ENCODE data around the gene CSAD.
"Not testable (repeated sequence)": the region's sequence is repeated elsewhere in the genome, so short reads cannot be mapped to it uniquely, and the experiment has no call there.

The CSAD gene

DNA sequence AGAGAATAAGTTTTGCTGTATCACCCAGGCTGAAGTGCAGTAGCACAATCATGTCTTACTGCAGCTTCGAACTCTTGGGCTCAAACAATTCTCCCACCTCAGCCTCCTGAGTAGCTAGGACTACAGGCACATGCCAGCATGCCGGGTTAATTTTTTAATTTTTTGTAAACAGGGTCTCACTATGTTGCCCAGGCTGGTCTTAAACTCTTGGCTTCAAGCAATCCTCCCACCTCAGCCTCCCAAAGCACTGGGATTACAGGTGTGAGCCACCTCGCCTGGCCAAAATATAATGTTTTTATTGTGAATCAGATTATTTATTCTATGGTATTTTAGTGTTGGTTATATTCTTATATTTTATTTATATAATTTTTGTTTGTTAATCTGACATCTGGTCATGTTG, 4.0 kb downstream of the CSAD start:
- H3K4me1 ChIP-seq (ENCODE audit: insufficient read depth, low read length), result peaks cover 16% of the 10 kb centered on the region
- H2AFZ ChIP-seq (ENCODE audit: low read depth, low read length), result no peak overlapping the region
- H3K4me3 ChIP-seq (ENCODE audit: low read length), result no peak overlapping the region
- no peaks in the 10 kb centered on the region for H3K27me3 ChIP-seq (ENCODE audit: insufficient read depth, low read length)
- H3K36me3 ChIP-seq (ENCODE audit: insufficient read depth, low read length), result peaks cover 1% of the 10 kb centered on the region
- H3K9me3 ChIP-seq (ENCODE audit: low read length), result no peaks in the 10 kb centered on the region

DNA sequence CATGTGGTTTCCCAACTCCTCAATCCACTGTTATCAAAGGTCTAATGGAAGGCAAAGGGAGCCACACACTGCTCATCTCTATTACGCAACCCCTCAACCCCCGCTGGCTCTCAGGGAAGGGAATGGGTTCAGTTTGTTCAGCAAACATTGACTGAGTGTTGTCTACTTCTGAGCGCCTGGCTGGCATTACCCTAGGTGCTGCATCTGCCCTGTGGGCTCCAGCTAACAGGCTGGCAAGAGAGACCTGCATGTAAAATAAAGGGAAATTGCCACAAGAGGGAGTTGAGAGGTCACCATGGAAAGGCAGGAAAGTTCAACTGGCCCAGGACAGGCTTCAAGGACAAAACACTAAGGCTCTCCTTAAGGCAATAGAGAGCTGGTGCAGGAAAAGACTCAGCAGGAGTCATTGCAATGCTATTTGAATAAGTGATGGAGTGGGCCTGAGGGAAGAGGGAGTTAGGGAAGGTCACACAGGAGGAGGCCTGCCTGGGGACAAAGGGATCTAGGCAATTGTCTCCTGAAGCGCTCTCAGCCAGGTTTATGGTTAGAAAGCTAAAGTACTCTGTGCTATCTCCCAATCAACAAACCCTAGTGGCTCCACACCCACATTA, 5.7 kb downstream of the CSAD start:
- H2AFZ ChIP-seq (ENCODE audit: low read depth, low read length), result no peak overlapping the region
- no peaks in the 10 kb centered on the region for H3K27me3 ChIP-seq (ENCODE audit: insufficient read depth, low read length)
- no peak overlapping the region for H3K4me3 ChIP-seq (ENCODE audit: low read length)
- H3K36me3 ChIP-seq (ENCODE audit: insufficient read depth, low read length), result peaks cover 3% of the 10 kb centered on the region
- peaks cover 9% of the 10 kb centered on the region for H3K4me1 ChIP-seq (ENCODE audit: insufficient read depth, low read length)
- no peaks in the 10 kb centered on the region for H3K9me3 ChIP-seq (ENCODE audit: low read length)

DNA sequence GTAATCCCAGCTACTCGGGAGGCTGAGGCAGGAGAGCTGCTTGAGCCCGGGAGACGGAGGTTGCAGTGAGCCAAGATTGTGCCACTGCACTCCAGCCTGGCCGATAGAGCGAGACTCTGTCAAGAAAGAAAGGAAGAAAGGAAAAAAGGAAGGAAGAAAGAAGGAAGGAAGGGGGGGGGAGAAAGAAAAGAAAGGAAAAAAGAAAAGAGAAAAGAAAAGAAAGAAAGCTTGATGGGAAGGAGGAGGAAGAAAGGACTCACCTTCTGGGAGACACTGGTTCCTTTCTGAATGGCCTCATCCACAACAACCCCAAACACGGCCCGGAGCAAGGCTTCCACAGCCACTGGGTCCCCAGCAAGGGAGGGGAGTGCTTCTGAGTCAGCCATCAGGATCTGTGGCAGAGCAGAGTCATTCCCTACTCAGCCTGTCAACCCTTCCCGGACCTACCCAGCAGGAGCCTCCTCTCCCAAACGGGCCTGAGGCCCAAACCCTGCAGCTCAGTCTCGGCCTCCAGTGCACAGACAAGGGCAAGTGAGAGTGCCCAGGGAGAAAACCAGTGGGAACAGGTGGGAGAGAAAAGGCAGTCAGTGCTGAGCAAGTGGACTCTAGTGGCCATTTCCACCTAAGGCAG, 7.5 kb downstream of the CSAD start:
- peaks cover 3% of the 10 kb centered on the region for H3K36me3 ChIP-seq (ENCODE audit: insufficient read depth, low read length)
- H3K27me3 ChIP-seq (ENCODE audit: insufficient read depth, low read length), result no peaks in the 10 kb centered on the region
- no peak overlapping the region for H3K4me3 ChIP-seq (ENCODE audit: low read length)

DNA sequence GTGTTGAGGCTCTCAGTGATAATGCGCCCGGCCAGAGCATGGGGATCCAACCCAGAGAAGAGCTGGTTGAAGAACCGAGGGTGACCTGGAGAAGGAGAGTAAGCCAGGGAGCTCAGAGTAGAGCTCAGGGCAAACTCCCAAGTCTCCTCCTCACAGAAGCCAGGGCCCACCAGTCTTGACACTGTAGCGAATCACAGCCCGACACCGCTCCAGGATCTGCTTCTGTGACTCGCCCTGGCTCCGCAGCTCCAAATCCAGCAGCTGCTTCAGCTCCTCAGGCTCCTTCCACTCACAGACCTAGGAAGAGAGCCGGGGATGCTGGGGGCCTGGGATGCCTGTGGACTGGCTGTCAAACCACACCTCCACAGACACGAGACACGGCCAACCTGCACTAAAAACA, 8.4 kb downstream of the CSAD start:
- H3K27me3 ChIP-seq (ENCODE audit: insufficient read depth, low read length), result no peaks in the 10 kb centered on the region
- no peaks in the 10 kb centered on the region for H3K9me3 ChIP-seq (ENCODE audit: low read length)
- peaks cover 9% of the 10 kb centered on the region for H3K4me1 ChIP-seq (ENCODE audit: insufficient read depth, low read length)
- no peak overlapping the region for H3K4me3 ChIP-seq (ENCODE audit: low read length)
- H3K36me3 ChIP-seq (ENCODE audit: insufficient read depth, low read length), result peaks cover 3% of the 10 kb centered on the region
- no peak overlapping the region for H2AFZ ChIP-seq (ENCODE audit: low read depth, low read length)

More for the DNA sequence above, 7.5 kb downstream of the CSAD start:
- H3K4me1 ChIP-seq (ENCODE audit: insufficient read depth, low read length), result peaks cover 9% of the 10 kb centered on the region
- H3K9me3 ChIP-seq (ENCODE audit: low read length), result no peaks in the 10 kb centered on the region
- H2AFZ ChIP-seq (ENCODE audit: low read depth, low read length), result no peak overlapping the region

DNA sequence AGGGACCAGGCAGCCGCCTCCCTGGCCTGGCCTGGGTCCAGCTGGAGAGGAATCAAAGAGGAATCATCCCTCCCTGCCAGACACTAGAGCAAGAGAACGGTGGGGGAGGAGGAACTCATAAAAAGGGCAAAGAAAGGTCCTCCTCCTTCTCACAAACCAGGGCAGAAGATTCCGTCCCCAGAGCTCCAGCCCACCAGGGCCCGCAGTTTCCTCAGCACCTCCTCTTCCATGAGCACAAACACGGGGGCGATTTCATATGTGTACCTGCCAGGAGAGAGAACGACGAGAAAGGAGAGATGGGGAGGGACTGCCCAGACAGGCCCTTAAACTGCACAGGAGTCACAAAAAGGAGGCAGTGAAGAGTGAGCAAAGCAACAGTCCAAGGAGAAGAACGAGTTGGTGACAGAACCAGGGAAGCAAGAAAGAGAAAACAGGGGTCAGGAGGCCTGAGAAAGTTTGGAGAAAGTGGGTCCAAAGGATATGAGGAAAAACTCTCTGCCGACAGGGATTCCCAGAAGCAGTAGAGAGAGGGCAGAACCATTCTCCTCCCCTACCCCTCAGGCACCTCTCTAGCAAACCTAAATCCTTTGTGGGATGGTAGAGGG, 8.9 kb downstream of the CSAD start:
- Histone ChIP-seq H3K4me1 (ENCODE audit: insufficient read depth, low read length) (peaks cover 9% of the 10 kb centered on the region), H3K9me3 (ENCODE audit: low read length) (no peaks in the 10 kb centered on the region), H3K4me3 (ENCODE audit: low read length) (no peak overlapping the region), H2AFZ (ENCODE audit: low read depth, low read length) (no peak overlapping the region), H3K27me3 (ENCODE audit: insufficient read depth, low read length) (no peaks in the 10 kb centered on the region), H3K36me3 (ENCODE audit: insufficient read depth, low read length) (peaks cover 3% of the 10 kb centered on the region)

DNA sequence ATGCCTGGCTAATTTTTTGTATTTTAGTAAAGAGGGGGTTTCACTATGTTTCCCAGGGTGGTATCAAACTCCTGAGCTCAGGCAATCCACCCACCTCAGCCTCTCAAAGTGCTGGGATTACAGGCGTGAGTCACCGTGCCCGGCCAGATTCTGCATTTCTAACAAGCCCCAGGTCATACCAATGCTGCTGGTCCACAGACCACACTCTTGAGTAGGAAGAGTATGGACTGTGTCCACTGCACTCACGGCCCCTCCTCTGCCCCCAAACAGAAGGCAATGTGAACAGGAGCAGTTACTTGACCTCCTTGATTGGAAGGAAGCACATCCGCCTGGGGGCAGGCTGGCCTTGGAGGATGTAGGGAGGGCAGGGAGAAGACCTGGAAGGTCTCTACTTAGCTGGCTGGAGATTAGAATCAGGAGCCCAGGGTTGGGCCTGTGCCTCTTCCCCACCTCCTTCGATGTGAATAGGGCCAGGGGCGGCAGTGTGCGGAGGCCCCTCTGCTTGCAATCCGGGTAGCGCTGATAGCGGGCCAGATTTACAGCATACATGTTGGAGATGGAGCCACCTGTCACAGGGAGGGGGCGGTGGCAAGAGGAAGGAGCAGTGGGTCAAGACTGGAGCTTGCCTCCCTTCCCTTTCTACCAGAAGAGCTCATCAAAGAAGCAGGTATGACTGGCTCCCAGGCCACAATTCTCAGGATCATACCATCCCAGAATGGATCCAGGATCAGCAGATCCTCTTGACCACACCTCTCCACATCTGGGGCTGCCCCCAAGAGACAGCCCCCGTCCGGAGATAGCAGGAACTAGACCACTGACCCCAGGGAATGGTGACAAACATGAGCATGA, 9.6 kb downstream of the CSAD start:
- Histone ChIP-seq H3K27me3 (ENCODE audit: insufficient read depth, low read length) (no peaks in the 10 kb centered on the region), H3K9me3 (ENCODE audit: low read length) (no peaks in the 10 kb centered on the region), H2AFZ (ENCODE audit: low read depth, low read length) (no peak overlapping the region), H3K4me3 (ENCODE audit: low read length) (no peak overlapping the region), H3K4me1 (ENCODE audit: insufficient read depth, low read length) (peaks cover 9% of the 10 kb centered on the region), H3K36me3 (ENCODE audit: insufficient read depth, low read length) (peaks cover 3% of the 10 kb centered on the region)

DNA sequence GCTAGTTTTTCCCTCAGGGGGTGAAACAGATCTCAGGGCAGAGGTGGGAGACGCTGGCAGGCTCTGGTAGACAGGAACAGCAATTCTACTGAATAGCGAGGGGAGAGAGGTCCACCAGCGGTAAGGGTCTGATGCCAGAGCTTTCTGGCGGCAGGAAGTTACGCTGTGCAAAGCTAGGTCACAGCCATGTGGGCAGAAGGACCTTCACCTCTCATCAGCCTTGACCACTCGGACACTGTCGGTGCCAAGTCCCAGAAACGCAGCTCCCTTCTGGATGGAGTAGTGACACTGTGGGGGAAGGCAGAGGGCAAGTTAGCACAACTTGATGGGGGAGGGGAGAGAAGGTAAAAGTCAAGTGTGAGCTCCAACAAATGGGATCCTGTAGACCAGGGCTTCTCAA, 10.5 kb downstream of the CSAD start:
- Histone ChIP-seq H3K9me3 (ENCODE audit: low read length) (no peaks in the 10 kb centered on the region), H3K27me3 (ENCODE audit: insufficient read depth, low read length) (no peaks in the 10 kb centered on the region), H3K4me1 (ENCODE audit: insufficient read depth, low read length) (peaks cover 5% of the 10 kb centered on the region), H3K4me3 (ENCODE audit: low read length) (no peak overlapping the region), H2AFZ (ENCODE audit: low read depth, low read length) (no peak overlapping the region), H3K36me3 (ENCODE audit: insufficient read depth, low read length) (peaks cover 3% of the 10 kb centered on the region)

DNA sequence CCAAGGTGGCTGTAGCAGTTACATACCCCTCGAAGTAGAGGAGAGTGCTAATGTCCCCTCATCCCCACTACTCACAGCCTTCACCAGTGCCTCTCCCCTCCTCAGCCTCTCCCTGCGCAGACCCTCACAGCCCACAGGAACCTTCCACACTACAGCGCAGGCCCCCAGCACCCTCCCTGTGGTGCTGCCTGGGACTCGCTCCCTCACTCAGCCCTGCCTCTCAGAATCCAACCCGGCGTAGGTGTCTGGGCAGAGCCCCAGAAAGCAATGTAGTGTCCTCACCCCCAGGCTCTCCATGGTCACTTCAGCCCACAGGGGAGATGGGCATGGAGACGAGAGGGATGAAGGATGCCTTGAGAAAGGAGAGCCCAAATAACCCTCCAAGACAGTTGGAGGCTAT, 11.1 kb downstream of the CSAD start:
- H3K36me3 ChIP-seq (ENCODE audit: insufficient read depth, low read length), result peaks cover 3% of the 10 kb centered on the region
- no peak overlapping the region for H2AFZ ChIP-seq (ENCODE audit: low read depth, low read length)
- H3K9me3 ChIP-seq (ENCODE audit: low read length), result no peaks in the 10 kb centered on the region
- H3K4me1 ChIP-seq (ENCODE audit: insufficient read depth, low read length), result no peaks in the 10 kb centered on the region
- no peaks in the 10 kb centered on the region for H3K27me3 ChIP-seq (ENCODE audit: insufficient read depth, low read length)
- no peak overlapping the region for H3K4me3 ChIP-seq (ENCODE audit: low read length)

DNA sequence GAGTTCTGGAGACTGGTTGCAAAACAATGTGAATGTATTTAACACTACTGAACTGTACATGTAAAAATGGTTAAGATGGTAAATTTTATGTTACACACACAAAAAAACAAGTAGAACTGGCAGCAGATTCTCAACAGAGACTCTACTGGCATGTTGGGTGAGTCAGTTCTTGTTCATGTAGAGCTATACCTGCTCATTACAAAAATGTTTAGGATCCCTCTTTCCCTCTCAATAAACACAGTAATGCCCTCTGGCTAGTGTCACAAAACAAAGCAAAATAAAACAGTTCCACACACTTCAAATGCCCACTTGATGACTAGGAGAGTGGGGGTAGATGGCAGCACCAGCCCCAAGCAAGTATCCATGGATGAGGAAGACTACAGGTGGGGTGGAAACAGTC, 13.9 kb downstream of the CSAD start:
- H2AFZ ChIP-seq (ENCODE audit: low read depth, low read length), result no peak overlapping the region
- no peaks in the 10 kb centered on the region for H3K9me3 ChIP-seq (ENCODE audit: low read length)
- H3K4me1 ChIP-seq (ENCODE audit: insufficient read depth, low read length), result no peaks in the 10 kb centered on the region
- no peak overlapping the region for H3K4me3 ChIP-seq (ENCODE audit: low read length)
- no peaks in the 10 kb centered on the region for H3K27me3 ChIP-seq (ENCODE audit: insufficient read depth, low read length)
- peaks cover 3% of the 10 kb centered on the region for H3K36me3 ChIP-seq (ENCODE audit: insufficient read depth, low read length)

DNA sequence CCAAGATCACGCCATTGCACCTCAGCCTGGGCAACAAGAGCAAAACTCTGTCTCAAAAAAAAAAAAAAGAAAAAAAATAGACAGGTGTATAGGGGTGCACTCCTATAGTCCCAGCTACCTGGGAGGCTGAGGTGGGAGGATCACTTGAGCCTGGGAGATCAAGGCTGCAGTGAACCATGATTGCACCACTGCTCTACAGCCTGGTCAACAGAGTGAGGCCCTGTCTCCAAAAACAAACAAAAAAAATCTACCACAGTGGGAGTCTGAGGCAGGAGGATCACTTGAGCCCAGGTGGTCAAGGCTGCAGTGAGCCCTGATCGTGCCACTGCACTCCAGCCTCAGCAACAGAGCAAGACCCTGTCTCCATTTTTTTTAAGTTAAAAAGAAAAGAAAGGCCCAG, 17.7 kb downstream of the CSAD start:
- H3K4me1 ChIP-seq (ENCODE audit: insufficient read depth, low read length); H3K36me3 ChIP-seq (ENCODE audit: insufficient read depth, low read length); H3K27me3 ChIP-seq (ENCODE audit: insufficient read depth, low read length); H3K4me3 ChIP-seq (ENCODE audit: low read length); H3K9me3 ChIP-seq (ENCODE audit: low read length); H2AFZ ChIP-seq (ENCODE audit: low read depth, low read length): not testable (repeated sequence)

DNA sequence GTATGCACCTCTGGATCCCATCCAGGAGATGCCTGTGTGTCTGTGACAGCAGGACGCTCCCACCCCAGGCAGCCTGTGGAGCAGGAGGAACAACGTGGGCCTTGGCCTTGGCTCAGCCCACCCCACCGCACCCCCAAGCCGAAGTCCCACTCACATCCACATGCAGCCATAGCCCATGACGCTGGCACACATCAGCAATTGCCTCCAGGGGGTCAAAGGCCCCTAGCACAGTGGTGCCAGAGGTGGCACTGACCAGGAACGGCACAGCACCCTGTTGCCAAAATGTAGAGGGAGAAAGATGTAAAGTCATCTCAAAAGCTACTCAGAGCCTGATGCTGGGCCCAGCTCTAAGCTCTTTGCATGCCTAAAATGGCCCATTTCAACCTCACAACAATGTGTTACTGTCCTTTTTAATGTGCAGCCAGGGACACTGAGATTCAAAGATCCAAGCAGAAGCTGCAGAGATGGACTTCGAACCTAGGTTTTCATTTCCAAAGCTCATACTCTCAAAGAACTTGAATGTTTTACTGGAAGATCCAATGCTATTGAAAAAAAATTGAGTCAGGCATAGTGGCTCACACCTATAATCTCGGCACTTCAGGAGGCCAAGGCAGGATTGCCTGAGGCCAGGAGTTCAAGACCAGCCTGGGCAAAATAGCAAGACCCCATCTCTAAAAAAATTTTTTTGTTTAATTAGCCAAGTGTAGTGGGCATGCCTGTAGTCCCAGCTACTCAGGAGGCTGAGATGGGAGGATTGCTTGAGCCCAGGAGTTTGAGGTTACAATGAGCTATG, 19.4 kb downstream of the CSAD start:
- Histone ChIP-seq H2AFZ (ENCODE audit: low read depth, low read length) (no peak overlapping the region), H3K27me3 (ENCODE audit: insufficient read depth, low read length) (no peaks in the 10 kb centered on the region), H3K36me3 (ENCODE audit: insufficient read depth, low read length) (no peaks in the 10 kb centered on the region), H3K4me3 (ENCODE audit: low read length) (no peak overlapping the region), H3K4me1 (ENCODE audit: insufficient read depth, low read length) (no peaks in the 10 kb centered on the region), H3K9me3 (ENCODE audit: low read length) (no peaks in the 10 kb centered on the region)

DNA sequence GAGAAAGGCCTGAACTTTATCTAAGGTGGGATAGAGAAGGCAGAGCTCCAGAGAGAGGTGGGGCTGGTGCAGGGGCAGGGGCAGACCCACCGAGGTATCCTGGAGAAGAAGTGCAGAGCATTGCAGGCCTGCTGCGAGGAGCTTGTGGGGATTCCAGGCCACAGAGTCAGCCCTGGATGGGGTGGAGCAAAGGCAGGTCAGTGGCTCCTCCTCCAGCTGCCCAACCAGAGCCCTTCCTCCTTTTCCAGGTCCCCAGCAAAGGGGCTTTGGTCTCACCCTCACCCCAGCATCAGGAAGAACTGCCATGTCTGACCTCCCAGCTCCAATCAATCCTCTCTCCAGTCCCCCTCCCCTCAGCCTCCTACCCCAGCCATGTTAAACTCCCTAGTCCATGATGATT, 20.1 kb downstream of the CSAD start:
- Histone ChIP-seq H3K27me3 (ENCODE audit: insufficient read depth, low read length) (no peaks in the 10 kb centered on the region), H3K4me3 (ENCODE audit: low read length) (no peak overlapping the region), H3K36me3 (ENCODE audit: insufficient read depth, low read length) (no peaks in the 10 kb centered on the region), H3K9me3 (ENCODE audit: low read length) (no peaks in the 10 kb centered on the region), H3K4me1 (ENCODE audit: insufficient read depth, low read length) (no peaks in the 10 kb centered on the region), H2AFZ (ENCODE audit: low read depth, low read length) (no peak overlapping the region)
